ENCODE results near the gene BCR. TPM values are rescaled to one million over a fixed set of nuclear protein-coding genes. Genes with fewer than 3 reads are reported as not detected.
A peak's percentile ranks its signal among the peaks of the same experiment; 100 is the strongest.

The BCR gene
- total RNA-seq, 1 experiment from 2014 or later: 40.5 TPM

- Histone ChIP-seq H4K20me1 (ENCODE audit: insufficient read depth, low read depth, low read length) (peaks cover 7% of the 10 kb centered on the region; the same call in 1 of the 2 replicates), H3K27ac (ENCODE audit: low read length) (peak overlapping the region; percentile 59), H3K4me3 (ENCODE audit: low read length) (no peak overlapping the region), H3K9ac (ENCODE audit: low read length) (0 out of 2 replicates have a peak overlapping the region, but pooled peaks have one; percentile 21), H3K4me1 (ENCODE audit: low read length) (peaks cover 77% of the 10 kb centered on the region), H3K27me3 (ENCODE audit: low read length) (no peaks in the 10 kb centered on the region), H3K79me2 (ENCODE audit: low read length) (peaks cover 50% of the 10 kb centered on the region), H3K9me2 (replicated peaks; ENCODE audit: insufficient read depth, low read length) (no peaks in the 10 kb centered on the region), H3K36me3 (ENCODE audit: insufficient read depth, low read length) (no peaks in the 10 kb centered on the region), H2AFZ (ENCODE audit: low read length) (no peak overlapping the region), H3K9me3 (ENCODE audit: low read length) (no peaks in the 10 kb centered on the region), H3K4me2 (ENCODE audit: low read depth, low read length, poor library complexity, severe bottlenecking) (no peak overlapping the region)
- no peak for DNase-seq
Measured at GRCh38 chr22:23216461-23217170, 36.3 kb downstream of the BCR start.

- H3K4me2 ChIP-seq (ENCODE audit: low read depth, low read length, poor library complexity, severe bottlenecking): no peak overlapping the region
- H3K27ac ChIP-seq (ENCODE audit: low read length): peak overlapping the region; percentile 98
Measured at GRCh38 chr22:23217171-23218052, 37.1 kb downstream of the BCR start.

DNA sequence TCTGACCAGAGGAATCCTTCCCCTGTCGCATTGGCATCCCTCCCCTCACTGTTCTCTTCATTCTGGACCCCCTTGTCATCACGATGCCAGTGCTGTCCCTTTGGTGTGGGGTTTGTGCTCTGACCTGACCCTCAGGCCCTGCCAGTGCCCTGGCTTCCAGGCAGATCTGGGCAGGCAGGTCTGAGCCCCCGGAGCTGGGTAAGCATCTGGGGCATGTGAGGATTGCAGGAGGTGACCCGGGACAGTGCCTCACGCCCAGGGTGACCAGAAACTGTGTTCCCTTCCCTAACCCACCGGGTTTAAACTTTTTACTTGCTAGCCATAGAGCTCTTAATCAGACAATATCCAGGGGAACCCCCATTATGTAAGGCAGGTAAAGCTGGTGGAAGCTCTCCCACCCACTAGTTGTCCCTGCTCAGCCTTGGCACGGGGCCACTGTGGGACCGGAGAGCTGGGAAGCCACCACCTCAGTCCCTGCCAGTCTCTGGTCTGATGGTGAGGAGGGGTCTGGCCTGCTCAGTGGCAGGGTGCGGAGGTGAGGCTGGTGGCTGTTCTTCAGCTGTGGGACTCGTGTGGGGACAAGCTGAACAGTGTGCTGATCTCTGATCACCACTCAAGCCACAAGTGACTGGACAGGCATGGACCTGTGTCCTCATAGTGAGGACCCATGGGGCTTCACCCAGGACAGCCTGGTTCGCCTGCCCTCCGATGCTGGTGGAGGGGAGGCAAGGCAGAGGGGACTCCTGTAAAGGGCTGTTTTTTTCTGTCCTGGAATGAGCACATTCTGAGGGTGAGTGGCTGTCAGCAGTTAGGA, 38.0 kb downstream of the BCR start:
- peaks cover 57% of the 10 kb centered on the region for H3K79me2 ChIP-seq (ENCODE audit: low read length)
- H4K20me1 ChIP-seq (ENCODE audit: insufficient read depth, low read depth, low read length): peaks cover 7% of the 10 kb centered on the region; the same call in 1 of the 2 replicates
- no peaks in the 10 kb centered on the region for H3K9me2 ChIP-seq (replicated peaks; ENCODE audit: insufficient read depth, low read length)
- H3K9me3 ChIP-seq (ENCODE audit: low read length): no peaks in the 10 kb centered on the region
- peaks cover 77% of the 10 kb centered on the region for H3K4me1 ChIP-seq (ENCODE audit: low read length)
- H3K4me2 ChIP-seq (ENCODE audit: low read depth, low read length, poor library complexity, severe bottlenecking): peak overlapping the region; percentile 81
- peak overlapping the region; percentile 62 for H3K4me3 ChIP-seq (ENCODE audit: low read length)
- H3K9ac ChIP-seq (ENCODE audit: low read length): peak overlapping the region; percentile 69
- no peak overlapping the region for H2AFZ ChIP-seq (ENCODE audit: low read length)
- H3K36me3 ChIP-seq (ENCODE audit: insufficient read depth, low read length): no peaks in the 10 kb centered on the region
- no peaks in the 10 kb centered on the region for H3K27me3 ChIP-seq (ENCODE audit: low read length)
- DNase-seq: no peak
- H3K27ac ChIP-seq (ENCODE audit: low read length): peak overlapping the region; percentile 98

More at GRCh38 chr22:23217171-23218052, 37.1 kb downstream of the BCR start:
- Histone ChIP-seq H4K20me1 (ENCODE audit: insufficient read depth, low read depth, low read length) (peaks cover 7% of the 10 kb centered on the region; the same call in 1 of the 2 replicates), H3K36me3 (ENCODE audit: insufficient read depth, low read length) (no peaks in the 10 kb centered on the region), H3K9ac (ENCODE audit: low read length) (peak overlapping the region; percentile 69), H3K27me3 (ENCODE audit: low read length) (no peaks in the 10 kb centered on the region), H3K4me1 (ENCODE audit: low read length) (peaks cover 77% of the 10 kb centered on the region), H3K79me2 (ENCODE audit: low read length) (peaks cover 54% of the 10 kb centered on the region), H2AFZ (ENCODE audit: low read length) (no peak overlapping the region), H3K4me3 (ENCODE audit: low read length) (no peak overlapping the region), H3K9me2 (replicated peaks; ENCODE audit: insufficient read depth, low read length) (no peaks in the 10 kb centered on the region), H3K9me3 (ENCODE audit: low read length) (no peaks in the 10 kb centered on the region)
- DNase-seq: no peak

DNA sequence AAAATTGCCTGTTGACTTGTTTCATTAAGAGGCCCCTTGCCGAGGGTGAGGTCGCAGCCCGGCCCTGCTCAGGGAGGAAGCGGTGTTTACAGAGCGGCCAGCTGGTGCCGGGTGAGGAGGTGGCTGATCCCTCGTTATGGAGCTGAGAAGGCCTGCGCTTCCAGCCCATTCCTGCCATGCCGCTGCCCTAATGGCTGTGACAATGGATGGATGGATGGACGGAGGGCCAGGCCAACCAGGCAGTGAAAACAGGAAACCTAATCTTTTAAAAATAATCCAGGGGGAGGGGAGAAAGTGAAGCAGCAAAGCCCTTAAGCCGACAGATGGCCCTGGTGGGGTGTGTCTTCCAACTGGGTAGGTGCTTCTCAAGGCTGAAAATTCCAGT, 38.5 kb downstream of the BCR start:
- Histone ChIP-seq H4K20me1 (ENCODE audit: insufficient read depth, low read depth, low read length) (peaks cover 7% of the 10 kb centered on the region; the same call in 1 of the 2 replicates), H3K4me3 (ENCODE audit: low read length) (peak overlapping the region; percentile 62), H3K9ac (ENCODE audit: low read length) (peak overlapping the region; percentile 69), H3K9me3 (ENCODE audit: low read length) (no peaks in the 10 kb centered on the region), H2AFZ (ENCODE audit: low read length) (no peak overlapping the region), H3K79me2 (ENCODE audit: low read length) (peaks cover 60% of the 10 kb centered on the region), H3K27me3 (ENCODE audit: low read length) (no peaks in the 10 kb centered on the region), H3K36me3 (ENCODE audit: insufficient read depth, low read length) (no peaks in the 10 kb centered on the region), H3K4me1 (ENCODE audit: low read length) (peaks cover 81% of the 10 kb centered on the region), H3K4me2 (ENCODE audit: low read depth, low read length, poor library complexity, severe bottlenecking) (peak overlapping the region; percentile 81), H3K9me2 (replicated peaks; ENCODE audit: insufficient read depth, low read length) (no peaks in the 10 kb centered on the region), H3K27ac (ENCODE audit: low read length) (peak overlapping the region; percentile 98)
- peak; percentile 80 for DNase-seq

DNA sequence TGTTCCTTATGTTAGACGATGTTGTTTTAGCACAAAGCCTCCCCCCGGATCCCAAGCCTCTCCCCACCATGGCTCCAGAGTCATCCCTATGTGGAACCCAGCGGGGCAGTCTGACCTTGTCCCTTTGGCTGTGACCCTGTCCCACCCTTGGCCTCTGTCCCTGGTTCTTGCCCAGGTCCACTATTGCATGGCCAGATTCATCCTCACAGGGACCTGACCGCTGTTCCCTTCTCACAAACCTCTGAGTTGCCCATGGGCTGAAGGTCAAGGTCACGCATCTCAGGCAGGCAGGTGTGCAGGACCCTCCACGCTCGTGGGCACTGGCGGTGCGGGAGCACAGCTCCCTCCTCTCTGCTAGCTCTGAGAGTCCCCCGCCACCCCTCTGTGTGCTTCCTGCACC, 39.0 kb downstream of the BCR start:
- Histone ChIP-seq H3K27ac (ENCODE audit: low read length) (peak overlapping the region; percentile 98), H3K4me2 (ENCODE audit: low read depth, low read length, poor library complexity, severe bottlenecking) (peak overlapping the region; percentile 81), H3K27me3 (ENCODE audit: low read length) (no peaks in the 10 kb centered on the region), H3K36me3 (ENCODE audit: insufficient read depth, low read length) (no peaks in the 10 kb centered on the region), H2AFZ (ENCODE audit: low read length) (no peak overlapping the region), H3K79me2 (ENCODE audit: low read length) (peaks cover 60% of the 10 kb centered on the region), H3K4me3 (ENCODE audit: low read length) (peak overlapping the region; percentile 62), H3K4me1 (ENCODE audit: low read length) (peaks cover 85% of the 10 kb centered on the region), H4K20me1 (ENCODE audit: insufficient read depth, low read depth, low read length) (peaks cover 5% of the 10 kb centered on the region; the same call in 1 of the 2 replicates), H3K9me2 (replicated peaks; ENCODE audit: insufficient read depth, low read length) (no peaks in the 10 kb centered on the region), H3K9ac (ENCODE audit: low read length) (peak overlapping the region; percentile 69), H3K9me3 (ENCODE audit: low read length) (no peaks in the 10 kb centered on the region)
- no peak for DNase-seq

DNA sequence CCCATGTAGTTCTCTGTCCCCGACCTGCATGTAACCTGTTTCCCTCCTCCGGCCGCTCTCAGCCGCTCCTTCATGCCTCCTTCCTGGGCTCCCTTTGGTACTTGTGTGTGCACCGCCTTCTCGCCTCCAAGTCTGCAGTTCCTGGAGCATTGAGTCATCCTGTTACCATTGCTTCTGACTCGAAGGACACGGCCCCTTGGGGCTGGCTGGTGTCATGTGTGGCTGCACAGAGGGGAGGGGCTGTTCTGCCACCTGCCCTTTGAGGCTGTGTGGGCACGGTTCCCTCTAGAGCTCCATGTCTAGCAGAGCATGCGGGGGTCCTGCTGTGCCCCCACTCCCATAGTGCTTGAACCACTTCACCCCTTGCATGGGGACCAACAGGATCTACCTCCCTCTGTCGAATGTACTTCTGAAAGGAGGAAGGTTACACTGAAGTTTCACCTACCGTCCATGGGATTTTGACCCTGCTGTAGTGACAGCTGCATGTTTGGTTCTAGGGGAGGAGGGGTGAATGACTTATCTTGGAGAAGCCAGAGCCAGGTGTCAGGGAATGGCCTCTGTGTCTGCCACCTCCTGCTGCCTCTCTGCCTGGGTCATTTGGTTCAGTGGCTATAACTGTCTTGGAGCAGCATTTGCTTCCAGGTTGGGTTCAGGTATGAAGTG, 39.6 kb downstream of the BCR start:
- H3K79me2 ChIP-seq (ENCODE audit: low read length): peaks cover 58% of the 10 kb centered on the region
- no peaks in the 10 kb centered on the region for H3K27me3 ChIP-seq (ENCODE audit: low read length)
- peaks cover 5% of the 10 kb centered on the region; the same call in 1 of the 2 replicates for H4K20me1 ChIP-seq (ENCODE audit: insufficient read depth, low read depth, low read length)
- peaks cover 85% of the 10 kb centered on the region for H3K4me1 ChIP-seq (ENCODE audit: low read length)
- no peaks in the 10 kb centered on the region for H3K36me3 ChIP-seq (ENCODE audit: insufficient read depth, low read length)
- peak; percentile 96 for DNase-seq
- H3K9ac ChIP-seq (ENCODE audit: low read length): peak overlapping the region; percentile 69
- H3K9me3 ChIP-seq (ENCODE audit: low read length): no peaks in the 10 kb centered on the region
- peak overlapping the region; percentile 98 for H3K27ac ChIP-seq (ENCODE audit: low read length)
- H3K4me2 ChIP-seq (ENCODE audit: low read depth, low read length, poor library complexity, severe bottlenecking): peak overlapping the region; percentile 81
- H2AFZ ChIP-seq (ENCODE audit: low read length): no peak overlapping the region
- peak overlapping the region; percentile 62 for H3K4me3 ChIP-seq (ENCODE audit: low read length)
- H3K9me2 ChIP-seq (replicated peaks; ENCODE audit: insufficient read depth, low read length): no peaks in the 10 kb centered on the region

GRCh38 chr22:23220485-23221350, 40.4 kb downstream of the BCR start:
- H4K20me1 ChIP-seq (ENCODE audit: insufficient read depth, low read depth, low read length): peaks cover 2% of the 10 kb centered on the region; the same call in 1 of the 2 replicates
- peak; percentile 95 for DNase-seq
- H3K36me3 ChIP-seq (ENCODE audit: insufficient read depth, low read length): no peaks in the 10 kb centered on the region
- H2AFZ ChIP-seq (ENCODE audit: low read length): no peak overlapping the region
- H3K9me2 ChIP-seq (replicated peaks; ENCODE audit: insufficient read depth, low read length): no peaks in the 10 kb centered on the region
- H3K4me2 ChIP-seq (ENCODE audit: low read depth, low read length, poor library complexity, severe bottlenecking): peak overlapping the region; percentile 81
- peaks cover 91% of the 10 kb centered on the region for H3K4me1 ChIP-seq (ENCODE audit: low read length)
- H3K27ac ChIP-seq (ENCODE audit: low read length): peak overlapping the region; percentile 98
- H3K4me3 ChIP-seq (ENCODE audit: low read length): peak overlapping the region; percentile 62
- H3K9ac ChIP-seq (ENCODE audit: low read length): peak overlapping the region; percentile 69
- H3K9me3 ChIP-seq (ENCODE audit: low read length): no peaks in the 10 kb centered on the region
- H3K79me2 ChIP-seq (ENCODE audit: low read length): peaks cover 57% of the 10 kb centered on the region
- H3K27me3 ChIP-seq (ENCODE audit: low read length): no peaks in the 10 kb centered on the region

Measured in Karpas-422 (cell line).